Pons (tissue), 1 donor: ENCODE measurements around the gene PLEKHA4.
A peak's percentile ranks its signal among the peaks of the same experiment; 100 is the strongest.
"Not testable (repeated sequence)": the region's sequence is repeated elsewhere in the genome, so short reads cannot be mapped to it uniquely, and the experiment has no call there.

Experiments
- DNase-seq: peaks from one replicate; pipeline ENCODE4 v3.0.0-alpha.2; 2016; ENCODE audit warnings: low spot score

The PLEKHA4 gene

GRCh38 chr19:48862827-48863226 lies 5.6 kb downstream of the PLEKHA4 start:
- DNase-seq: no peak

DNA sequence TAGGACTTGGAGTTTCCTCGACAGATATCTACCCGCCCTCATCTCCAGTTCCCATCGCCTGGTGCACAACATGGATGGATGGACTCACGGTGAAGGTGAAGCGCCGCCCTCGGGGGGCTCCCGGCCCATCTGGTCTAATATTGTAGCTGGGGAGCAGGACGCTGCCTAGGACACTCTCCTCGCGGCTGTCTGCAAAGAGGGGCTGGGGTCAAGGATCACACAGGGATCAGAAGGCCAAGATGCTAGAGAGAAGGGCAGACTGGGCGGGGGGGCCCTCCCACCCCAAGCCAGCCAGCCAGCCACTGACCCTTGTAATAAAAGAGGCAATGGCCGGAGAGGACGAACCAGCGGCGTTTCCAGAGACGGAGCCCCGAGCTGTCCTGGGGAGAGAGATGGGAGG lies 7.1 kb downstream of the PLEKHA4 start:
- no peak for DNase-seq

DNA sequence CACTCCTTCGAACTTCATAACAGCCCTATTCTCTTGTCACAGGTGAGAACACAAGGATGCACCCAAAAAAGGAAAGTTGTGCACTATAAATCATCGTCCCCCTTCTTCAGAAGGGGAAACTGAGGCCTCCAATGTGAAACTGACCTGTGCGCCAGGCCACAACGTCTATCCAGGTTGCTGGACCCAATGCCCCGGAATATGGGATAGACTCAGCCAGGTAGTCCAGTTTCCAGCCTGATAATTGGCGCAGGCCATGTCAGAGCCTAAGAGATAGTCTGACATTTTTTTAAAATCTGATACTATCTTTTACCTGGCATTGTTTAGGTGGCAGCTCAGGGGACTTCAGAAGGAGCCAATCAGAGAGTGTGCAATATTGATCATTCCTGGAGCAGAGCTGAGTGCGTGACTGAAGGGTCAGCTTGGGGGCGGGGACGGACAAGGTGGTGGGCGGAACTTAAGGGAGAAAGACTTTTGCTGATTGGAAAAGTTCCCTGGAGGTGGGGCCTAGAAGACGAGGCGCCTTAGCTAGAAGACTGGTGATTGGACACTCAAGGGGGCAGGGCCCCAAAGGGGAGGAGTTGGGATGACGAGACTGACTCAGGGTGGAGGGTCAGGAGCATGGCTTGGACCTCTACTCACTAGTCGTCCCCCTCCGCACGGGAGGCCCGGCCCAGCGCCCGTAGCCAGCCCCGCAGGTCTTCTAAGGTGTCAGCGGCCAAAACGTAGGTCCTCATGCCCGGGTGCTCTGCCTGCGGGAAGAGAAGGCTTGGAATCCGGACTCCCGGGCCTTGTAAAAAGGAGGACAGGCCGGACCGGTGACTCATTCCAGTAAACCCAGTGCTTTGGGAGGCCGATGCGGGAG lies 8.5 kb downstream of the PLEKHA4 start:
- DNase-seq: peak; percentile 57

- peak; percentile 29 for DNase-seq
Measured at GRCh38 chr19:48858984-48859710, 9.3 kb downstream of the PLEKHA4 start.

GRCh38 chr19:48856921-48857320 lies 11.5 kb downstream of the PLEKHA4 start:
- DNase-seq: no peak

DNA sequence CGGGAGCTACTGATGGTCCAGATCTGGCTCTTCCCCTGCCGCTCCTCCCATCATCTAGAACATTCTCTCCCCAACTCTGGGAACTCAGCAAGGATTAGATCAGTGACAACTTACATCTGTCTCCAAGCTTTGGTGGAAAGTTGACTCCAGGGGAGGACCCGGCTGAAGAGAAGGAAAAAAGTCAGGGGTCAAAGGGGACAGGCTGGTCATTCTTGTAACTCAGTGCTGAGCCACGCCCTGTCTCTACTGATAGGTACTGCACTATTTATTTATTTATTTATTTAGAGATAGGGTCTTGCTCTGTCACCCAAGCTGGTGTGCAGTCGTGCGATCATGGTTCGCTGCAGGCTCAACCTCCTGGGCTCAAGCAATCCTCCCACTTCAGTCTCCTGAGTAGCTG lies 14.3 kb downstream of the PLEKHA4 start:
- DNase-seq: no peak

GRCh38 chr19:48853483-48853882 lies 14.9 kb downstream of the PLEKHA4 start:
- no peak for DNase-seq

DNA sequence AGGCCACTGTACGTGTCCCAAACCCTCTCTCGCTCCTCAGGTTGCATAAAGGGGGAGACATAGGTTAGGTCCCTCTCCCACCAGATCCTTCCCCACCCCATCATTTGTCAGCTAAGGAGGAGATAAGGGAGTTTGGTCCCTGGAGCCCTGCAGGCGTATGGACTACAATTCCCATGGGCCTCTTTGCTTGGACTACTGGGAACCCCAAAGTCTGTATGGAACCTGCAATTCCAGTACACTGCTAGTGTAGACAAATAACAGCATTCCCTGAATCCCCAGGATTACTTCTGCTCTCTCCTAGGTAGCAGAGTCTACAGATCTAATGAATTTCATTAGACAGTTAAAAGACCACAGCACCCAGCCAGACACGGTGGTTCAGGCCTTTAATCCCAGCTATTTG lies 16.1 kb downstream of the PLEKHA4 start:
- DNase-seq: no peak

- not testable (repeated sequence) for DNase-seq
Measured at GRCh38 chr19:48846659-48847058, 21.8 kb downstream of the PLEKHA4 start.

DNA sequence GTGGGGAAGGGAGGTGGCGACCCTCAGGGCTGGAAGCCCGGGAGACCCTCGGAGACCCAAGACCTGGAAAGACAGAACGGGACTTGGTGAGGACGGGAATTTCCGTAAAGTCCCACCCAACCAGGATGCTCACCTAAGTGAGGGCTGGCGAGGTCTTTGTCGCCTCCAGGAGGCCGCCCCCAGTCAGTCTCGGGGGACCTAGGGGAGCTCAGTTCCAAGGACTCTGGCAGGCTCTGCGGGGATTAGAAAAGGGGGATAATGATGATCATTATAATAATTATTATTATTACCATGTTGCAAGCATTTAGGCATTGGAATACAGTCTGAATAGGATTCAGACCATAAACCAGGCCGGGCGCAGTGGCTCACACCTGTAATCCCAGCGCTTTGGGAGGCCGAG lies 23.0 kb downstream of the PLEKHA4 start:
- no peak for DNase-seq

- DNase-seq: no peak
Measured at GRCh38 chr19:48844472-48844871, 23.9 kb downstream of the PLEKHA4 start.

- peak; percentile 68 for DNase-seq
Measured at GRCh38 chr19:48842789-48843162, 25.6 kb downstream of the PLEKHA4 start.

DNA sequence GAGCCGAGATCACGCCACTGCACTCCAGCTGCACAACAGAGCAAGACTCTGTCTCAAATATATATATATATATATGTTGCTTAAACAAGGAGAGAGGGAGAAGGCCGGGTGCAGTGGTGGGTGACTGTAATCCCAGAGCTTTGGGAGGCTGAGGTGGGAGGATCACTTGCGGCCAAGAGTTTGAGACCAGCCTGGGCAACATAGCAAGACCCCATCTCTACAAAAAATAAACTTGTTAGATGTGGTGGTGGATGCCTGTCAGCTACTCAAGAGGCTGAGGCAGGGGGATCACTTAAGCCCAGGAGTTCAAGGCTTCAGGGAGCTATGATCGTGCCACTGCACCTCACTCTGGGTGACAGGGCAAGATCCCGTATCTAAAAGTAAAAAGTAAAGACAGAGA lies 26.8 kb downstream of the PLEKHA4 start:
- no peak for DNase-seq

DNA sequence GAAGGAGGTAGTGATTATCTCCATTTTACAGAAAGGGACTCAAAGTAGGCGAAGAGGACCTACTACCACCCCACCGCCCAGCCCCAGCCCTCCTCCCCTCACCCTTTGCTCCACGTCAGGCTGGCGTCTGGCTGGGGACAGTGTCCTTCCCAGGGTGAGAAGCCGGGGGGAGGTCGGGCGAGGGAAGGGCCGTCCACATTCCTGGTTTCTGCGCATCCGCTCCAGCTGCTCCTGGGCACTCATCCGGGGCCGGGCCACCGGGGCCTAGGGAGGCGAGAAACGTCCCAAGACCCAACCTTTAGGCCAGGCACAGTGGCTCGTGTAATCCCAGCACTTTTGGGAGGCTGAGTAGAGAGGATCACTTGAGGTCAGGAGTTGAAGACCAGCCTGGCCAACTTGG lies 27.4 kb downstream of the PLEKHA4 start:
- no peak for DNase-seq

DNA sequence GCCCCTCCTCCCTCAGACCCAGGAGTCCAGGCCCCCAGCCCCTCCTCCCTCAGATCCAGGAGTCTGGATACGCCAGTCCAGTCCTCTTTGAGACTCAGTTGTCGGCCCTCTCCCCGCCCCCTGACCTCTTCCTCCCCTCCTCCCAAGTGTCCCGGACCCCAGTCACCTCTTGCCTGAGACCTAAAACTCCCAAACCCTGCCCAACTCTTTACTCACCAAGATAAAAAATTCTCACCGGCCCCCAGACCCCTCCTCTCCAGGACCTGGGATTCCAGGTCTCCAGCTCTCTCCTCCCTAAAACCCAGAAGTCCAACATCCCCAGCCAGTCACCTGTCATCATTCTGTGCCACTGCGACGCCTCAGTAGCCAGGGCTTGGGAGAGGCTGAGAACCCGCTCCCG lies 30.7 kb downstream of the PLEKHA4 start:
- no peak for DNase-seq

GRCh38 chr19:48837051-48837524 lies 31.3 kb downstream of the PLEKHA4 start:
- DNase-seq: peak; percentile 81

- peak; percentile 49 for DNase-seq
Measured at GRCh38 chr19:48836089-48837017, 32.1 kb downstream of the PLEKHA4 start, which contains the start of gene HSD17B14. HSD17B14 (minus strand) TSS chr19:48836491; CDS start chr19:48836411, 80 bp downstream.

- DNase-seq: peak; percentile 94
Measured at GRCh38 chr19:48835734-48836088, 32.7 kb downstream of the PLEKHA4 start.

GRCh38 chr19:48833977-48834376 lies 34.4 kb downstream of the PLEKHA4 start:
- no peak for DNase-seq

- DNase-seq: no peak
Measured at GRCh38 chr19:48833049-48833448, 35.4 kb downstream of the PLEKHA4 start.

DNA sequence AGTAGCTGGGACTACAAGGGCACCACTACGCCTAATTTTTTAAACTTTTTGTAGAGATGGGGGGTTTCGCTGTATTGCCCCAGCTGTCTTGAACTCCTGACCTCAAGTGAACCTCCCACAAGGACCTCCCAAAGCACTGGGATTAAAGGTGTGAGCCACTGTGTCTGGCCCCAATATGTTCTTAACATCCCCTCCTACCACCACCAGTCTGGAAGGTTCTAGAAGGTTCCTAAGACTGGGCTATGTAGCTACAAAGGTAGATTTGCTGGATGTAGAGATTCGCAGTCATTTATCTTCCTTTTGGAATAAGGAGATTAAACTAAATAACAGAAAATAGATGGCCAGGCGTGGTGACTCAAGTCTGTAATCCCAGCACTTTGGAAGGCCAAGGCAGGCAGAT lies 37.5 kb downstream of the PLEKHA4 start:
- DNase-seq: no peak

- no peak for DNase-seq
Measured at GRCh38 chr19:48830088-48830487, 38.3 kb downstream of the PLEKHA4 start.
